ENCODE results near the gene JAG2. TPM values are rescaled to one million over a fixed set of nuclear protein-coding genes. Genes with fewer than 3 reads are reported as not detected.

The JAG2 gene
- total RNA-seq, 2 experiments from 2014 or later, result 2.3 to 2.5 TPM

DNA sequence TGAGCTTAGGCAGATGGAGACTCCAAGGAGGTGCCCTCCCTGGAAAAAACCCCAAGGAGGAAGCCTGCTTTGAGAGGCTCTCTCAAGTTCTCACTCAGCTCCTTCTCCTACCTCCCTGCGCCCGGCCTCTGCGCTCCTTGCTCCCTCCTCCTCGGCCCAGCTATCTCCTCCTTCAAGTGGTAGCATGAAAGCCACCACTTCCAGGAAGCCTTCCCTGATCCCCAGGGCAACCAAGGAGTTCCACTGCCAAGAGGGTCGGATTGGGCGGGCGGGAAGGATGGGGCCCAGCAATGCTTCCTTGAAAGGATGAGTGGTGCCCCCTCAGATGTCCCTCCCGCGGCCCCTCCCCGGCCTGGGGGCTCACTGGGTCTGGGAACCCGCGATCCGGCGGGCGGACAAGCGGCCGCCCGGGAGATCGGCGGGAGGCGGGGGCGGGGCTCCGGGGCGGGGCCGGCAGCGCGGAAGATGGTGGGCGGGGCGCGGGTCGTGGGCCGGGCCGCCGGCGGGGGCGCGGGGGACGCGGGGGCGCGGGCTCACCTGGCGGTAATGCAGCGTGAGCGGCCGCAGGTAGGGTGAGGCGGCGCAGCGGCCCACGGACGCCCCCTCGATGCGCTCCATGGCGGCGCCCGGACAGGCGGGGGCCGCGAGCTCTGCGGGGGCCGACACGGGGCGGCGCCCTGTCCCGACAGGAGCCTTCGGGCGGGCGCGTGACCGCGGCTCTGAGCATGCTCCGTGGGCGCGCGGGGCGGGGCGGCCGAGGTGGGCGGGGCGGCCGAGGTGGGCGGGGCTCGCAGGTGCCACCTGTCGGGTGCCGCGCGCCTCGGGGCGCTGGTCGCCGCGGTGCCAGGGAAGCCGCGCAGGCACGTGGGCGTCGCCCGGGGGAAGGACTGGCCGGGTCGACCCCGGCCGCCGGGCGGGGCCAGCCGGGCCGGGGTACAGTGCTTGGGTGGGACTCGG is 12.3 kb upstream of the JAG2 start, which contains the start of gene NUDT14:
Gene NUDT14 (minus strand): TSS at position 721 of the 957 bp plus-strand sequence. CDS start 103 bp downstream, at position 618.
- Mint-ChIP-seq H3K27ac (no peak within 1 kb of the TSS), H3K36me3 (no peaks in the 10 kb centered on the region), H3K9me3 (no peaks in the 10 kb centered on the region), H3K4me3 (peak within 1 kb of the TSS; percentile 67), H3K27me3 (no peaks in the 10 kb centered on the region), H3K4me1 (peaks cover 9% of the 10 kb centered on the region)
- peak; percentile 78 for DNase-seq

DNA sequence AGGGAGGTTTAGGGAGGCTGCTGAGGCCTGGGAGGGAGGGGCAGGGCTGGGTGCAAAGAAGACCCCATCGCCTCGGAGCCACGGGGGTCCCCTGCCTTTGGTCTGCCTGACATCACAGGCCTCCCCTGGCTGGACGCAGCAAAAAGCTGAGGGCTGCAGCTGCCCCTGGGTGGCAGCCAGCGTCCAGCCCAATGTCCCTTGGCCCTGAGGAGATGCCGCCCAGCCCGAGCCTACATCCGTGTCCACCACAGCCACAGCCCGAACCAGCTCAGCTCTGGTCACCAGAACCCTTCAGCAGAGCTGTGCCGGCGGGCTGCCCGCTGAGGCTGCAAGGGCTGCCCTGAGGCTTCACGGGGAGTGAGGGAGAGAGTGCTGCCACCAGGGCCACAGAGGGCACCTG is 10.6 kb upstream of the JAG2 start:
- H3K9me3 Mint-ChIP-seq, result no peaks in the 10 kb centered on the region
- no peaks in the 10 kb centered on the region for H3K27me3 Mint-ChIP-seq
- DNase-seq, result no peak
- no peaks in the 10 kb centered on the region for H3K36me3 Mint-ChIP-seq
- H3K4me3 Mint-ChIP-seq, result no peak overlapping the region
- H3K4me1 Mint-ChIP-seq, result peaks cover 16% of the 10 kb centered on the region
- no peak overlapping the region for H3K27ac Mint-ChIP-seq

DNA sequence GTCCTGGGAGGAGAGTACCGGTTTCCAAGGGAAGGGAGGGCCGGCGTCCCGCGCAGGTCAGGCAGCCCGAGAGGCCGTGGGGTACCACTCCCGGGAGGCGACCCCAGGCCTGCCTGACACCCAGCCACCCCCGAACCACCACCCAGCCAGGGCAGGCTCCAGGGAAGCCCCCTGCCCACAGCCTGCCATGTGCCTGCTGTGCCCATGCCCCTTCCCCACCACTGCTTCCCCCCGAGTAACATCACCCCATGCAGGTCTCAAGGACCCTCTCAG is 10.2 kb upstream of the JAG2 start:
- Mint-ChIP-seq H3K27ac (no peak overlapping the region), H3K27me3 (no peaks in the 10 kb centered on the region), H3K4me3 (no peak overlapping the region), H3K9me3 (no peaks in the 10 kb centered on the region), H3K4me1 (peaks cover 18% of the 10 kb centered on the region), H3K36me3 (no peaks in the 10 kb centered on the region)
- no peak for DNase-seq

DNA sequence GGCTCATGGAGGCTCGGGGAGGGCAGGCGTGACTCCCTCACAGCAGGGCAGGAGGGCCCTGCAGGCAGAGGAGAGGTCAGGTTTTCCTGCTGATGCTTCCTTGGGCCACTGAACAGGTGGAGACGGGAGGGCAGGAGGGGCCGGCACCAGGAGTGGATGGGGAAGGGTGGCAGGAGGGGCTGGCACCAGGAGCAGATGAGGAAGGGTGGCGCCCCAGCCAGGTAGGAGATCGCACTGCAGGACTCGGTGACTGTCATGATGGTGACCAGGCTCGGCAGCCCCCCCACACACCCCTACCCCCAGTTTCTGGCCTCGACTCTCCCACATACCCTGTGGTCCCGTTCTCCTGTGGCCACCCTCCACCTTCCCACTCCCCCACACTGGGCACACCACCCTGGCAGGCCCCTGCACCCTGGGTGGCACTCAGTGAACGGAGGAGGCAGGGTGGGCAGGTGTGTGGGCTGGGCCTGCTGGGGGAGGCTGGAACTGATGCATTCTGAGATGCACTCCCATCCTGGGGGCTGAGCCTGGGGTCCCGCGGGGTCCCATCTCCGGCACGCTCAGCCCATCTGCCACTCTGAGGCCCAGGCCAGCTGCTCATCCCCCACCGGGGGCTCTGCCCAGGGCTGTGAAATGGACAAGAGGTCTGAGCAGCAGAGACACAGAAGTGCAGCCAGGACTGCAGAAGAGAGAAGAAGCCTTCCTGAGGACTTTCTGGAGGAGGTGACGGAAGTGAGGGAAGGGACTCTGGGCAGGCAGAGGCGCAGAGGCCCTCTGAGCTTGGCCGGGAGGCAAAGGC is 9.7 kb upstream of the JAG2 start:
- Mint-ChIP-seq H3K4me1 (peaks cover 18% of the 10 kb centered on the region), H3K9me3 (no peaks in the 10 kb centered on the region), H3K27me3 (no peaks in the 10 kb centered on the region), H3K4me3 (no peak overlapping the region), H3K27ac (no peak overlapping the region), H3K36me3 (no peaks in the 10 kb centered on the region)
- DNase-seq, result no peak

DNA sequence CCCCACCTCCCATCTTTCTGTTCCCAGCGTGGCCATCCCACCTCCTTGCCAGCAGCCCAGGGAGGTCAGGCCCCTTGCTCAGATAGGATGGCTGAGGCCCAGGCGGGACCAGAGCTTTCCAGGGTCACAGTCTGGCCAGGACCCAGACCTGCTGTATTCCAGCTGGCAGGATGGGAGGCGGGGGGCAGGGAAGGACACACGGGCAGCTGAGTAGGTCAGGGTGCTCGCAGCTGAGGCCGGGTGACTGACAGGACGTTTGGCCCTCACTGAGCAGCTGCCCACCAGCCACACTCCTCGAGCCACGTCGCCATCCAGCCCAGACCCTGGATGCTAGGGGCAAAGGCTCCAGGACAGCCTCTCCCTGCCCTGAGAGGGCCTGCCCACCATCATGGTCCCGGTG is 8.5 kb upstream of the JAG2 start:
- Mint-ChIP-seq H3K9me3 (no peaks in the 10 kb centered on the region), H3K4me3 (no peak overlapping the region), H3K36me3 (no peaks in the 10 kb centered on the region), H3K27me3 (no peaks in the 10 kb centered on the region), H3K4me1 (peaks cover 15% of the 10 kb centered on the region), H3K27ac (no peak overlapping the region)
- no peak for DNase-seq

DNA sequence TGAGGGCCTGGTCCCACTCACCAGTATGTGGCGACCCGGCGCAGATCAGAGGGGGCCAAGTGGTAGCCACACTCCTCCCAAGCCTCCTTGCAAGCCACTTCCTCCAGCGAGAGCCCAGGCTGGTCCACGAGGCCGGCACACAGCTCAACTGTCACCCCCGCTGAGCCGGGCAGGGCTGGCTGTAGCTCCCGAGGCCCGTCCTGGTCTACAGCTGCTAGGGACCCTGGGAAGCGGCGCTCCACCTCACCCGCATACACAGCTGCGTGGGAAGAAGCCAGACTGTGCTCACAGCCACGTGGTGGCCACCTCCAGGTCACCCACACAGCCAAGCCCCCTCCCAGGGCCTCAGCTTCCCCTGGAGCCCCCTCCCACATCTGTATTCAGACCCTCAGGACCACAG is 7.9 kb upstream of the JAG2 start:
- no peak for DNase-seq
- Mint-ChIP-seq H3K9me3 (no peaks in the 10 kb centered on the region), H3K27ac (no peak overlapping the region), H3K4me1 (peaks cover 14% of the 10 kb centered on the region), H3K36me3 (no peaks in the 10 kb centered on the region), H3K27me3 (no peaks in the 10 kb centered on the region), H3K4me3 (no peak overlapping the region)

DNA sequence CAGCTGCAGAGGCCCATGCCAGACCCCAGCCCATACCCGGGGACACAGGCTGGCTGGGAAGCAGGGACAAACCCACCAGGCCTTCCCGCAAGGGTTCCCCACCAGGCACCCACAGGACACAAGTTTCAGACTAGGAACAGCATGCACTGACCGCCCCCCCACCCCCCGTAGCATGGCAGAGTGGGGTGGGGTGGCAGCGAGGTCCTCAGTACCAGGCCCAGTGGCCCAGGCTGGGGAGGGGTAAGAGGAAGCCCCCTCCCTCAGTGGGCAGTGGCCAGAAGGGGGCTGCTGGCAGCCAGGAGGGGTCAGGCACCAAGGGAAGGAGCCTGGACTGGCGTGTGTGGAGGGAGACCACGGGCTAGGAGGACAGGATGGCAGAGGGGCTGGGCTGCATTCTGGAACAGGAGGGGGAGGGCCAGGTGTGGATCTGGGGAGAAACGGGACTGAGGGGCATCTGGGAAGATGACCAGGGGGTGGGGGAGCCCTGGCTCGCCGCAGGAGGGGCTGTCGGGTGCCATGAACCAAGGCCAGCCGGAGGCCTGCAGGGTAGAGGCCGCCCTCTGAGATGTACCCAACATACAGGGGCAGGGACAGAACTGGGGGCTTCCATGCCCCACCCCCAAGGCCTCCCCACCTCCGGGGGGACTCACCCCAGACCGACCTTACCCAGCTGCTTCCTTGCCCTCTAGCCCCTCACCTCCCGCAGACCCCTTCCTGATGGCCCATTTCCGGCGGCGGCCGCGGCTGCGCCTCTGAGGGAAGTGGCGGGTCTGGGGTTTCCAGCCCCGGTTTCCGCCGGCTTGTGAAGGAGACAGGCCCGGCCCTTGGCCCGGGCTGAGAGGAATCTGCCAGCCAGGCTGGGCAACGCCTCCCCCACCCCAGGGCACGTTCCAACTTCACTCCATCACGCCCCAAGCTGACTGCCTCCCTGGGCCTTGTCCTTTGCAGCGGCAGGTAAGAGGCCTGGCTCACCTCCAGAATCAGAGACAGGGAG is 5.6 kb upstream of the JAG2 start:
- Mint-ChIP-seq H3K4me1 (peaks cover 14% of the 10 kb centered on the region), H3K27me3 (peaks cover 9% of the 10 kb centered on the region), H3K9me3 (no peaks in the 10 kb centered on the region), H3K27ac (no peak overlapping the region), H3K4me3 (peak overlapping the region; percentile 48), H3K36me3 (no peaks in the 10 kb centered on the region)
- peak; percentile 60 for DNase-seq

DNA sequence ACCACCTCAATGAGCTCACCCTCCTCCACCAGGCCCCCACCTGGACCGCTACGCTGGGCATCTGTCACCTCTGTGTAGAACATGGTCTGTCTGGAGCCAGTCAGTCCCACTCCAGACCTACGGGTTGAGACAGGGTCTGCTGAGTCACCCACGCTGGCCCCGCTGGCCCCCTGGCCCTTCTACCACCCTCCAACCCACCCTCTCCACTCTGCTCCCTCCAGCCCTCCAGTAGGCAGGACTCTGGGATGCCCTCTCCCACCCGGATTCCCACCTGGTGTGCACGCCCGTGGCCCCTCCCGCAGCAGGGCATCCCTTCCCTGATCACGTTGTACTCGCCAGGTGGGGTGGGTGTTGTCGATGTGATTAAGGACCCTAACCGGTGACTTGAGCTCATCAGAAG is 4.6 kb upstream of the JAG2 start:
- Mint-ChIP-seq H3K27me3 (peaks cover 10% of the 10 kb centered on the region), H3K4me3 (no peak overlapping the region), H3K27ac (no peak overlapping the region), H3K36me3 (no peaks in the 10 kb centered on the region), H3K9me3 (no peaks in the 10 kb centered on the region), H3K4me1 (peaks cover 15% of the 10 kb centered on the region)
- DNase-seq, result no peak

DNA sequence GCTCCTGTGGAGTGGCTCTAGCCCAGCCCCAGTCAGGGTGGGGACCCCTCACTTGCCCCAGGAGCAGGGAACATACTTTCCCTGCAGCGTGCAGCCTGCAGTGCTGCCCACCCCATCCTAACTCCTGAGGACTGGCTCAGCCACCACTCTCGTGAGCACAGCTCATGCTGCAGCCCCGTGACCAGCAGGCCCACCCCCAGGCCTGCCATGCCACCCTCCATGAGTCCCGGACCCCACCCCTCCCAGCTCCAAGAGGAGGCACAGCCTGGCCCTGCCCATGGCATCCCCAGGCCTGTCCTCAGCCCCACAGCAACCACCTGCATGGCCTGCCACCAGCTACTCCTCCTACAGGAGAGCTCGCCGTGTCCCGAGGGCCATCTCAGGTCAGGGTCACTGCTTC is 3.9 kb upstream of the JAG2 start:
- Mint-ChIP-seq H3K27me3 (peaks cover 10% of the 10 kb centered on the region), H3K4me1 (peaks cover 15% of the 10 kb centered on the region), H3K27ac (no peak overlapping the region), H3K36me3 (no peaks in the 10 kb centered on the region), H3K9me3 (no peaks in the 10 kb centered on the region), H3K4me3 (no peak overlapping the region)
- no peak for DNase-seq

DNA sequence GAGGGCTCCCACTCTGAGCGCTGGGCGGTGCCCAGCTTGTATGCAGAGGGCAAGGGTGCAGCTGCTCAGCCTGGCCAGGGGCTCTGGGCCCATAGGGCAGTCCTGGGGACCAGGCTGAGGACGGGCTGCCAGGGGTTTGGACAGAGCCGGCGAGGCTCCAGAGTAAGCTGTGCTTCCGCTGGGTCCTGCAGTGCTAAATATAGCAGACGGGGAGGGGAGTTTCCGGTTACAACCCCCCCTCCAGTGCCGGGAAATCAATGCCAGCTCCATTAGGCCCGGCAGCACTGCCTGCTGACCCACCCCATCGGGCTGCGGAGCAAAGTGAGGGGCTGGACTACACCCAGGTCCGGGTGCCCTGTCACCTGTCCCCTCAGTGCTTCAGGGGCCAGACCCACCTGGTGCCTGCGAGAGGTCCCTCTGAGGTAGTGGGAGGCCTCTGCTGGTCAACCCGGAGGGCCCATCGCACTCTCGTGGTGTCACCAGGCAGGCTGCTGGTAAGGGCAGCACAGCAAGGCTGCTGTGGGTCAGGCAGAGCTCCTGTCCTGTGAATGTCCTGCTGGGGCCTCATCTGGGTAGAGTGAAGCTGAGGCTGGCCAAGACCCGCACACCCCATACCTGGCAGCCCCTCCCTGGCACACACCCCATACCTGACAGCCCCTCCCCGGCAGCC is 2.6 kb upstream of the JAG2 start:
- Mint-ChIP-seq H3K9me3 (no peaks in the 10 kb centered on the region), H3K27me3 (peaks cover 18% of the 10 kb centered on the region), H3K4me1 (peaks cover 13% of the 10 kb centered on the region), H3K27ac (no peak overlapping the region), H3K36me3 (no peaks in the 10 kb centered on the region), H3K4me3 (no peak overlapping the region)
- no peak for DNase-seq

DNA sequence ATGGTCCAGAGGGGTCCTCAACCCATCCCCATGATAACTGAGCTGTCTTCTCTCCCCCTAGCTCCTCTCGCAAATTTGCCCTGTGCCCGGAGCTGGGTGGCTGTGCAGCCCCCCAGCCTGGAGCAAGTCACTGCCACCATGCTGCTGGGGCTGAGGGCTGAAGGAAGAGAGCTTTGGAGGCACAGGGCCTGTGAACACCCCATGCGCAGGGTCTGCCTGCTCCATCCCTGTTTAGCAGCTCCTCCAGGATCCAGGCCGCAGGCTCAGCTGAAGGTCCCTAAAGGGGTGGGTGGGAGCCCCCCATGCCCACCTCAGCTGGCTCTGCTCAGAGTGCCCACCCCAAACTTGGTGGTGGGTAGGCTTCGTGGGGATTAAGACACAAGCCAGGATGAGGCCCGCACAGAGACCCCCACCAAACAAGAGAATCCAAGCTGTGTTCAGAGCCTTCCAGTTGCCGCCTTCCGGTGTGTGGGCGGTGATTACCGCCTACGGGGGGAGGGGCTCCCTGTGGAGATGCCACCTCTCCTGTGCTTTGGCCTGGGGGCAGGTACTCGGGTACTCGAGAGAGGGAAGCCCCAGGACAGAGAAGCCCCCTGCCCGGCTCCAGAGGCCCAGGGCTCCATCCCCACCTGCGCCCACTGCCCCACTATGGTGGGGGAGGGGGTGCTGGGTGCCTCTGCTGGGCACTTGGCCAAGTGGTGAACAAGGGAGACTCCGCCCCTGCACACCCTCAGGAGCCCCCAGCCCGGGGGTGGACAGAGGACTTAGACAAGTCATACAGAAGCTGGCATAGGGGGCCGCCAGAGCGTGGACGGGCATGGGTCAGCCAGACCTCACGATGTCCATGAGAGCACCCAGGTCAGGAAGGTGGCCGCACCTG is 1.4 kb upstream of the JAG2 start:
- peaks cover 18% of the 10 kb centered on the region for H3K27me3 Mint-ChIP-seq
- no peaks in the 10 kb centered on the region for H3K36me3 Mint-ChIP-seq
- H3K4me3 Mint-ChIP-seq, result peak overlapping the region; percentile 67
- no peak overlapping the region for H3K27ac Mint-ChIP-seq
- DNase-seq, result no peak
- no peaks in the 10 kb centered on the region for H3K9me3 Mint-ChIP-seq
- H3K4me1 Mint-ChIP-seq, result peaks cover 13% of the 10 kb centered on the region

DNA sequence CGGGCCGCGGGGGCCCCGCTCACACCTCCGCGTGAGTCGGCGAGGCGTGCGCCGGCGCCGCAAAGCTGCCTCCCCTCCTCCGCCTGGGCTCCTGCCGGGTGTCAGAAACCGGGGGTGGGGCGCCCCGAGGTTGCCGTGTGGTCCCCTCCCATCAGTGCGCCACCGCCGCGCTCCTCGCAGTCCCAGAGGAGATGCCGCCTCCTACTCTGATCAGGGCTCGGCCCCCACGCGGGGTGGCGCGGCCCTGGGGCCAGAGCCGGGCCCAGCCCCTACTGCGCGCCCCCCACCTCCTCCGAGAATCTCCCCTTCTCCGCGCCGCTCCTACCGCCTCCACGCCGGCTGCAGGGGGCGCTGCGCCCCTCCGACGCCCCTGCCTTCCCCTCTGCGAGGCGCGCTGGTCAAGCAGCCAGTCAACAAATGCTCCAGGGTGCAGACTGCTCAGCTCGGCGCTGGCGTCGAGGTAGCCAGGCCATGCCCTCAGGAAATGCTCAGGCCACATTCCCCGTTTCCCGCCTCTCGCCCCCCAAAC is 467 bp upstream of the JAG2 start:
- Mint-ChIP-seq H3K4me3 (peak overlapping the region; percentile 65), H3K4me1 (peaks cover 4% of the 10 kb centered on the region), H3K27ac (no peak overlapping the region), H3K9me3 (no peaks in the 10 kb centered on the region), H3K36me3 (no peaks in the 10 kb centered on the region), H3K27me3 (peaks cover 18% of the 10 kb centered on the region)
- peak; percentile 62 for DNase-seq

DNA sequence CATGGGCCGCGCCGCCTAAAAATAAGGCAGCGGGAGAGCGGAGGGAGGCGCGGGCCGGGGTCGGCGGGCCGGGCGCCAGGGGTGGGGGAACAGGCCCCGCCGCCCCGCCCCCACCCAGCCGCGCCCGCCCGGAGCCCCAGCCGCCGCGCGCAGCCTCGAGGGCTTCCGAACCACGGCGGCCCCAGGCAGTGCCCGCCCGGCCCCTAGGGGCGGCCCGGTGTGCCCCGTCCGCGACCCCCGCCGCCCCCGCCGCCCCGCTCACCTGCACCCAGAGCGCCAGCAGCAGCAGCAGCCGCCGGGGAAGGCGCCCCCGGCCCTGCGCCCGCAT is 519 bp downstream of the JAG2 start:
- Mint-ChIP-seq H3K4me1 (peaks cover 4% of the 10 kb centered on the region), H3K27ac (no peak overlapping the region), H3K4me3 (peak overlapping the region; percentile 45), H3K9me3 (no peaks in the 10 kb centered on the region), H3K36me3 (no peaks in the 10 kb centered on the region), H3K27me3 (peaks cover 18% of the 10 kb centered on the region)
- no peak for DNase-seq
